ES-I3 (cell line): ENCODE data around the gene HSD17B14.
"Not testable (repeated sequence)": the region's sequence is repeated elsewhere in the genome, so short reads cannot be mapped to it uniquely, and the experiment has no call there.

ENCODE experiments used
- H3K36me3 ChIP-seq: 2 replicates; pipeline ENCODE4 v1.6.1; 2013; ENCODE audit warnings: mild to moderate bottlenecking, low read length, control low read depth, moderate library complexity; ENCODE audit not compliant: insufficient read depth
- H3K4me1 ChIP-seq: 2 replicates; pipeline ENCODE4 v1.6.1; 2013; ENCODE audit warnings: mild to moderate bottlenecking, control low read depth, low read length; ENCODE audit not compliant: insufficient read depth
- H3K9ac ChIP-seq: 2 replicates; pipeline ENCODE4 v1.6.1; 2013; ENCODE audit warnings: low read depth, mild to moderate bottlenecking, low read length, moderate library complexity
- H3K9me3 ChIP-seq: 2 replicates; pipeline ENCODE4 v1.6.1; 2013; ENCODE audit warnings: mild to moderate bottlenecking, low read length, moderate library complexity; ENCODE audit not compliant: control insufficient read depth, insufficient read depth

Gene HSD17B14

DNA sequence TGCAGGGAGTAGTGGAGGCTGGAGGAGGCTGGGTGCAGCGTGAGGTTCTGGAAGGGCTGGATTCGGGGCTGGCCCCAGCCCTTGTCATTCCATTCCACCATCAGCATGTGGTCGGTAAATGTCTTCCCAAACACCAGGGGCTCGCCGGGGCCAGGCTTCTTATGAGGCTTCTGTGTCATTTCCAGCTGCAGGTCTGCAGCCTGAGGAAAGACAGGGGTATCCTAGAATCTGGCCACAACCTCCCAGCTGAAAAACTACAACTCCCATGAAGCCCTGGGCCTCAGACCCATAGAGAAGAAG, 29.8 kb downstream of the HSD17B14 start:
- Histone ChIP-seq H3K4me1 (peaks cover 10% of the 10 kb centered on the region), H3K9me3 (no peaks in the 10 kb centered on the region), H3K9ac (no peak overlapping the region), H3K36me3 (no peaks in the 10 kb centered on the region)

DNA sequence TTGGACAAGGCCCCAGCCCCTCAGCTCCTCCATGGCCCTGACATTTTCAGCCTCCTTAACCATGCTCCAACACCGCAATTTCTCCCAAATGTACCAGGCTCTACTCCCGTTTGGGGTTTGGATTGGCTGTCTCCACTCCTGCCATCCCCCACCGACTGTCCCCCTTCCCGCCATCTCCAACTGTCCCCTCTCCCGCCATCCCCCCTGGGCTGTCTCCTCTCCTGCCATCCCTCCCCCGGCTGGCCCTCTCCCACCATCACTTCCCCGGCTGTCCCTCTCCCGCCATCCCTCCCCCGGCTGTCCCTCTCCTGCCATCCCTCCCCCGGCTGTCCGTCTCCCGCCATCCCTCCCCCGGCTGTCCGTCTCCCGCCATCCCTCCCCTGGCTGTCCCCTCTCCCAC, 30.8 kb downstream of the HSD17B14 start:
- Histone ChIP-seq H3K9ac (no peak overlapping the region), H3K9me3 (no peaks in the 10 kb centered on the region), H3K36me3 (no peaks in the 10 kb centered on the region), H3K4me1 (peaks cover 10% of the 10 kb centered on the region)

DNA sequence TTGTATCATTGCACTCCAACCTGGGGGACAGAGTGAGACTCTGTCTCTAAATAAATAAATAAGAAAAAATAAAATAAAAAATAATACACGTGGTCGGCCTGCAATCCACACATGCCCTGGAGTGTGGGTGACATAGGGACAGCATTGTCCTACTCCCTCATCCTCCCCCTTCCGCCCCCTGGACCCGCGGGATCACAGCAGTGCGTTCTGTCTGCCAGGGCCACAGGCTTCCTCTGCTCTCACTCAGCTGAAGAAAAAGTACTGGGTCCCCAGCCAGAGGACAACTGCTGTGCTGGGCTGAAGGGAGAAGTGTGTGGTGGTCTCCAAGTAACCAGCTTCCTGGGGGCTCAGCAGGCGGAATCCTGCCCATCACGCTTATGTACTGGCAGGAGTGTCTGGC, 31.8 kb downstream of the HSD17B14 start:
- Histone ChIP-seq H3K36me3 (no peaks in the 10 kb centered on the region), H3K9ac (no peak overlapping the region), H3K9me3 (no peaks in the 10 kb centered on the region), H3K4me1 (peaks cover 7% of the 10 kb centered on the region; the same call in 1 of the 2 replicates)

DNA sequence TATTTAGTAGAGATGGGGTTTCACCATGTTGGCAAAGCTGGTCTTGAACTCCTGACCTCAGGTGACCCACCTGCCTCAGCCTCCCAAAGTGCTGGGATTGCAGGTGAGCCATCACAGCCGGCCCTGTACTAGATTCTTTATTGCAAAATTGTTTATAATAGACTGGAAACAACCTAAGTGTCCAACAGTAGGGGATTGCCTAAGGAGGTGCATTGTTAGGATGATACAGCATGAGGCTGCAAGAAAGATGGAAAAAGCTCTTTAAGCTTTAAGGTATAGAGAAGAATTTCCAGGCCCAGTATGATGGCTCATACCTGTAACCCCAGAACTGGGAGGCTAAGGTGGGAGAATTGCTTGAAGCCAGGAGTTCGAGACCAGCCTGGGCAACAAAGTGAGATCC, 33.7 kb downstream of the HSD17B14 start:
- Histone ChIP-seq H3K36me3 (no peaks in the 10 kb centered on the region), H3K9me3 (no peaks in the 10 kb centered on the region), H3K4me1 (peaks cover 17% of the 10 kb centered on the region), H3K9ac (no peak overlapping the region)

DNA sequence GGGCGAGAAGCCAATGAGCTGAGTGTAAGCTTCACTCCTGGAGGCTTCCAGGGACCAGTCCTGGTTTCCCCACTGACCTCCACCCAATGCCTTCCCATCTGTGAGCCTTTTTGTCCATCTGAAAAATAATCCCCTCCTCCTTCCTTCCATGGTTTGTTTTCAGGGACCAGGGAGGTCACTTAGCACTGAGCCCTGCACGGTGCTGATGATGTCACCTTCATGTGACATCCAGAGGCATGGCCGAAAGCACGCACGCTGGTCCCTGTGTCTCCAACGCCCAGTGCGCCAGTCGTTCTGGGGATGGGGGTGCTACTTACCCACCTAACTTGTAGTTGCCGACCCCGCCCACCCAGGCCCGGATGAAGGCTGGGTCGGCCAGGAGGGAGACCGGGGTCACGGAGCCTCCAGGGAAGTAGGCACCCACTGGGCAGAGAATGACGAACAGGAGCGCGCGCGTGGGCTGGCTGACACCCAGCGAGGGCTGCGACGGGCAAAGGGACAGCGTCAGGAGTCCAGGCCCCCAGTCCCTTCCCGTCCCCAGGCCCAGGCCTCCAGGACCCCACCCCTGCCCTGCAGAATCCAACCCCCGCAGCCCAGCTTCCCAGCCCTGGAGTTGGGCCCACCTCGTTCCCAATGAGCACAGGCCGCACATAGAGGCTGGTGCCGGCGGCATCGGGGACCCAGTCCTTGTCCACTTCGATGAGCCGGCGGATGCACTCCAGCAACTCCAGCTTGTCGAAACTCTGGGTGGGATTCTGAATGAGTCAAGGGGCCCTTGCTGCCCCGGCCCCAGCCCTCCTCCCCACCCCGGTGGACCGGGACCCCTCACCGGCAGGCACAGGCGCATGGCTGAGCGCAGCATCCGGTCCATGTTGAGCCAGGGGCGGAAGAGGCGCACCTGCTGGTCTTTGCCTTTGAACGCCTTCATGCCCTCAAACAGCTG, 36.7 kb downstream of the HSD17B14 start:
- Histone ChIP-seq H3K4me1 (peaks cover 13% of the 10 kb centered on the region), H3K36me3 (no peaks in the 10 kb centered on the region), H3K9ac (no peak overlapping the region)

DNA sequence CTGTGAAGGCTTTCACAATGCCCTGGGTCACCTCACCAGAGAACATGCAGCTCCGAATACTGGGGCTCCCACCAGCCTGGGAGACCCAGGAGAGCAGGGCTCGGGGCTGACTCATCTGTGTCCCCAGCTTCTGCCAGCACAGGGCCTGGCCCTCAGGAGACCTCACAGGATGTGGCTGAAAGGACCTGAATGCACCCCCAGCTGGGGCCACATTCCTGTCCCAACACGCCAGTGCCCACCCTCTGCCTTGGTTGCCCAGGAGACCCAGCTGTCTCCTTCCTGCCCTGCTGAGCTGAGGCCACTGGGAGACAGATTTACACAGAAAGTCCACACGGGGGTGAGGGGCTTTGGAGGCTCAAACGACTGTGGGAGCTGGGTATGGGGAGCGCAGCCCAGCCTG, 37.4 kb downstream of the HSD17B14 start:
- Histone ChIP-seq H3K4me1 (peaks cover 13% of the 10 kb centered on the region), H3K9me3 (no peaks in the 10 kb centered on the region), H3K9ac (no peak overlapping the region), H3K36me3 (no peaks in the 10 kb centered on the region)

More for the DNA sequence above, 36.7 kb downstream of the HSD17B14 start:
- H3K9me3 ChIP-seq: no peaks in the 10 kb centered on the region

DNA sequence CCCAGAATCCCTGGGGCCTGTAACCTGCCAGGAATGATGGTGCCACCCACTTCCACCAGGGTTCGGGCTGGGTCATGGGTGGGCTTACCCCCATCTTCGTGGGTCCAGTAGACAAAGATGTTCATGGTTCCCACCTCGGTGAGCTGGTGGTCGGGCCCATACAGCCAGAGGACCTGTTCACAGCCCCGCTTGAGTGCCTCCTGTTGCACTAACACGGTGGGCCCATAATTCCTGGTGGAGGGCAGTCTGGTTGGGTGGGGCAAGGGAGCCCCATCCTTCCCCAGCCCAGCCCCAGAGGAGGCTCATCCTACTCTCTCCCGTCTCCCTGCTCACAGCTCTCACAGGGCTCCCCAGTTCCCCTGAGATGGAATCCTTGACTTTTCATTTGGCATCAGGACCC, 39.2 kb downstream of the HSD17B14 start:
- peaks cover 13% of the 10 kb centered on the region for H3K4me1 ChIP-seq
- no peaks in the 10 kb centered on the region for H3K36me3 ChIP-seq
- H3K9ac ChIP-seq: no peak overlapping the region
- H3K9me3 ChIP-seq: no peaks in the 10 kb centered on the region

DNA sequence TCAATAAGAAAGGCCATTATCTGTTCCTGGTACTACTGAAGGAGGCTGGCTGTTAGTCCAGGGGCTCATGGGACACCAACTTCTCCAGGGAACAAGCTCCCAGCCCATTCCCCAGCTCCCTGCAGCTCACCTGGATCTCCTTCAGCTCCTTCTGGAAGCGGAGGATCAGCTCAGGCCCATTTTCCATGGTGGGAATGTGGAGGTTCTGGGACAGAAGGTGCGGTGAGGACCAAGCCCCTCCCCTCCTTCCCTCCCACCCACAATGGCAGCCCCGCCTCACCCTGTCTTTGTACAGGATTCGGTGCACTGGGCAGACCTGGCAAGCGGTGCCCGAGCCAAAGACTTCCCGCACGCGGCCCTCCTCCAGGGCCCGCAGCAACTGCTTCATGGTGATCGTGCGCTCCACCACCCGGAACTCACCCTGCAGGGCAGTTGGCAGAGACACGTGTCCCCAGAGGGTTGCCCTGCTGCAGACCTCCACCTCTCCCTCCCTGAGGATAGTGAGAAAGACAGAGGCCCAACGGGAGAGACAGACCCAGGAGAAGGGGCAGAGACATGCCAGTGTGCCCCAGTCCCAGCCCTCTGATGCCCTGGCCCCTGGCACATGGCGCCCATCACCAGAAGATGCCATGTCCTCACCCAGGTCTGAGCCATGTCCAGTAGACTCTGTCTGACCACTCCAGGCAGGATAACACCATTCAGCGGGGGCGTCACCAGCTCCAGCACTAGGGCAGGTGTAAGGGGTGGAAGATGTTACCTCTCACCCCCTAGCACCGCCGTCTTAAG, 39.8 kb downstream of the HSD17B14 start:
- H3K9me3 ChIP-seq: no peaks in the 10 kb centered on the region
- H3K9ac ChIP-seq: no peak overlapping the region
- peaks cover 13% of the 10 kb centered on the region for H3K4me1 ChIP-seq
- no peaks in the 10 kb centered on the region for H3K36me3 ChIP-seq

DNA sequence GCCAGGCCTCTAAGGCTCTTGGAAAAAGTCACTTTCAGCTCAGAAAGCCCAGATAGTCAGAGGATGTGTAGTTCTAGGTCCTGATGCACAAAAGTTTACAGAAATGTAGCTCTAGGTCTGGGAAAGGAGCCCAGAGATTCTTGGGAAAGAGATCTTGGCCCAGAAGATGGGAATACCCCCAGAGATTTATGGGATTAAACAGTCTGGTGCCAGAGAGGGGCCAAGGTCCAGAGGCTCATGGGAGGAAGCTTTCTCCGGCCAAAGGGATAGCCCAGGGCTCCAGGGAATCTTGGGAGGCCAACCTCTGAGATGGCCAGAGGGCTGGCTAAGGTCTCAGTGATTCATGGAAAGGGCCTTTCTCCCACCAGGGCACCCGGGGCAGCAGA, 40.6 kb downstream of the HSD17B14 start:
- Histone ChIP-seq H3K9me3 (no peaks in the 10 kb centered on the region), H3K9ac (peak overlapping the region; percentile 50; the same call in 1 of the 2 replicates), H3K36me3 (no peaks in the 10 kb centered on the region), H3K4me1 (peaks cover 13% of the 10 kb centered on the region)

DNA sequence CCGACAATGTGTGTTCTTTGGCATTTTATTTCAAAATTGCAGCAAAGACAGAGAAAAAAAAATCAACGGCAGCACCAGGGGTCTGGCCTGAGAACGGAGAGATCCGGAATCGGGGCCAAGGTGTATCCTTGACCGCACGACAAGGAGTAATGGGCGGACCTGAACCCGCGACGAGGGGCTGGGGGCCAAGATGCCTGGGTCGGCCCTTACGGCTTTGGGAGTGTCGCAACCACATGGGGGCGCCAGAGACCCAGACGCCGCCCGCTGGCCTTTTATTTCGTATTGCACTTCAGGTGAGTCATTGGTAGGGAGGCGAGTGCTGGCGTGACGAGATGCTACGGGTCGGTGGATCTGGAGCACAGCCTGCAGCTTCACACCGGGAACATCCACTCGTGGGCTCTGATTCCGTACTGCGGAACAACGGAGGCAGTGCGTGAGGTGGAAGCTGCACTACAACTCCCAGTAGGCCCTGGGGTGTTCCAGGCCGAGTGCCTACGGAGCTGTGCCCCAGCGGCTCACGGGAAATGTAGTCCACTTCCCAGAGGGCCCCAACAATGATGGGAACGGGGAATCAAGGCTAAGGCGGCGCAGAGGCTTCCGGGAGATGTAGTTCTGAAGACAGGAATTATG, 41.1 kb downstream of the HSD17B14 start:
- peak overlapping the region; percentile 50; the same call in 1 of the 2 replicates for H3K9ac ChIP-seq
- H3K36me3 ChIP-seq: no peaks in the 10 kb centered on the region
- peaks cover 13% of the 10 kb centered on the region for H3K4me1 ChIP-seq
- no peaks in the 10 kb centered on the region for H3K9me3 ChIP-seq

DNA sequence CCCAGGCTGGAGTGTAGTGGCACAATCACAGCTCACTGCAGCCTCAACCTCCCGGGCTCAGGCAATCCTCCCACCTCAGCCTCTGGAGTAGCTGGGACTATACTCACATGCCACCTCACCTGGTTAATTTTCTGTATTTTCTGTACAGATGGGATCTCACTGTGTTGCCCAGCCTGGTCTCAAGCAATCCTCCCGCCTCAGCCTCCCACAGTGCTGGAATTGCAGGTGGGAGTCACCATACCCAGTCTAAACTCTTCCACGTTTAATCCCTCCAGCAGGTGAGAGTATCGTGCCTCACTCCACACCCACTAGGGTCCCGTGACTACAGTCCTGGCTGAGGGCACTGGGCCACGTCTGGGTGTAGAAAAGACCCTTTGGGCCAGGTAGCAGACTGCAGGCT, 42.0 kb downstream of the HSD17B14 start:
- Histone ChIP-seq H3K9ac (no peak overlapping the region), H3K4me1 (peaks cover 8% of the 10 kb centered on the region), H3K36me3 (no peaks in the 10 kb centered on the region), H3K9me3 (no peaks in the 10 kb centered on the region)

DNA sequence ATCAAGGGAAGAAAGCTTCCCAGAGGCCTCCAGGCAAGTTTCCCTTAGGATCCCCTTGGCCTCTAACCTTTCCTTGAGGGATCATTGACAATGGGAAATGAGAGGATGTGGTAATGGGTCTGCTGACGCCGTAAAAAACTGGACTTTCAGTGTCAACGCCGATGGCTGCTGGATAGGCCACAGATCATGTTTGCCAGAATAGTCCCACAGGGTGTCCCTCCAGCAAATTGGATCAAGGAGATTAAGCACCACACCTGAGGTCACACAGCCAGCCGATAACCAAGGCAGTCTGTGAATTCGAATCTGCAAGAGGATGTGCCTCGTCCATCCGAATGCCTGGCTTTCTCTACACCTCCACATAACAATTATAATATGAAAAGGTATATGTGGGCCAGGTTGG, 43.0 kb downstream of the HSD17B14 start:
- Histone ChIP-seq H3K9me3 (no peaks in the 10 kb centered on the region), H3K36me3 (no peaks in the 10 kb centered on the region), H3K4me1 (peaks cover 2% of the 10 kb centered on the region; the same call in 1 of the 2 replicates), H3K9ac (no peak overlapping the region)

DNA sequence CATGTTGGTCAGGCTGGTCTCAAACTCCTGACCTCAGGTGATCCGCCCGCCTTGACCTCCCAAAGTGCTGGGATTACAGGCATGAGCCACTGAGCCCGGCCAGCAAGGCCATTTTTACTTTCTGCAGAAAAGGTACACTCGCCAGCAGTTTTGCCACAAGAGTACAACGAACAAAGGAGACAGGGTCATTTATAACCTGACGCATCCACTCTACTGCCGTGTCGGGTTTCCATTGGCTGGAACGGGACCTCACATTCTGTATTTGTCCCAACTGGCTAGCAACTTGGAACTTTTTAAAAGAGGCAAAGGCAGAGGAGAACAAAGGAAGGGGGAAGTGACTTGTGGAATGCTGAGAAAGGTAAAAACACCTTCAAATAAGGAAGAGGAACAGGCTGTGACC, 49.0 kb downstream of the HSD17B14 start:
- not testable (repeated sequence) for H3K9ac ChIP-seq, H3K4me1 ChIP-seq, H3K9me3 ChIP-seq, H3K36me3 ChIP-seq

DNA sequence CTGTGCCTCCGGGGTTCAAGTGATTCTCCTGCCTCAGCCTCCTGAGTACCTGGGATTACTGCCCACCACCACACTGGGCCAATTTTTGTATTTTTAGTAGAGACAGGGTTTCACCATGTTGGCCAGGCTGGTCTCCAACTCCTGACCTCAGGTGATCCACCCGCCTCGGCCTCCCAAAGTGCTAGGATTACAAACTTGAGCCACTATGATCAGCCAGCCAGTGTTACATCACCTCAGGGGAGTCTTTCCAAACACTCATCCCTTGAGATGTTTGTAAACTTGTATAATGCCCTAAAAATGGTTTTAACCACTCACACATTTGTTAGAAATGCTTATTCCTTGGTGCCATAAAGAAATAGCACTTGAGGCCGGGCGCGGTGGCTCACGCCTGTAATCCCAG, 49.9 kb downstream of the HSD17B14 start:
- H3K9ac ChIP-seq, H3K36me3 ChIP-seq, H3K4me1 ChIP-seq, H3K9me3 ChIP-seq: not testable (repeated sequence)
